Mesothelial cell of epicardium (in vitro differentiated cells): ENCODE results near the gene DOLPP1. TPM values are rescaled to one million over a fixed set of nuclear protein-coding genes. Genes with fewer than 3 reads are reported as not detected.
A peak's percentile ranks its signal among the peaks of the same experiment; 100 is the strongest.

Experiments
- DNase-seq, 2 experiments: peaks; one replicate each; pipeline ENCODE4 v3.0.0; 2021; ENCODE audit warnings: low spot score in 2 of 2; ENCODE audit not compliant: unreplicated experiment in 2 of 2
- H3K27ac Mint-ChIP-seq: 2 replicates; pipeline ENCODE4 v1.8.0; 2021; ENCODE audit warnings: mixed read lengths
- H3K27me3 Mint-ChIP-seq: 2 replicates; pipeline ENCODE4 v1.8.0; 2021; ENCODE audit warnings: low read depth, mixed read lengths
- H3K36me3 Mint-ChIP-seq: 2 replicates; pipeline ENCODE4 v1.8.0; 2021; ENCODE audit warnings: mixed read lengths
- H3K4me1 Mint-ChIP-seq: 2 replicates; pipeline ENCODE4 v1.8.0; 2021; ENCODE audit warnings: mixed read lengths
- H3K4me3 Mint-ChIP-seq: 2 replicates; pipeline ENCODE4 v1.8.0; 2021; ENCODE audit warnings: mild to moderate bottlenecking, moderate library complexity, mixed read lengths
- H3K9me3 Mint-ChIP-seq: 2 replicates; pipeline ENCODE4 v1.8.0; 2021; ENCODE audit warnings: mixed read lengths
- total RNA-seq: library from RNA; stranded (reverse); gene quantifications from 3 replicates; pipeline ENCODE4 v1.2.1, GENCODE V29; 2021
- TF ChIP-seq, protein P1 (sequence below): fragments of 200-600 bp; sonication (generic); IDR thresholded peaks from one replicate; pipeline ENCODE4 v1.5.0; 2021; ENCODE audit warnings: antibody characterized with exemption; ENCODE audit not compliant: unreplicated experiment

DOLPP1 gene
- total RNA-seq, 1 donor from 2014 or later: 21.5 TPM

DNA sequence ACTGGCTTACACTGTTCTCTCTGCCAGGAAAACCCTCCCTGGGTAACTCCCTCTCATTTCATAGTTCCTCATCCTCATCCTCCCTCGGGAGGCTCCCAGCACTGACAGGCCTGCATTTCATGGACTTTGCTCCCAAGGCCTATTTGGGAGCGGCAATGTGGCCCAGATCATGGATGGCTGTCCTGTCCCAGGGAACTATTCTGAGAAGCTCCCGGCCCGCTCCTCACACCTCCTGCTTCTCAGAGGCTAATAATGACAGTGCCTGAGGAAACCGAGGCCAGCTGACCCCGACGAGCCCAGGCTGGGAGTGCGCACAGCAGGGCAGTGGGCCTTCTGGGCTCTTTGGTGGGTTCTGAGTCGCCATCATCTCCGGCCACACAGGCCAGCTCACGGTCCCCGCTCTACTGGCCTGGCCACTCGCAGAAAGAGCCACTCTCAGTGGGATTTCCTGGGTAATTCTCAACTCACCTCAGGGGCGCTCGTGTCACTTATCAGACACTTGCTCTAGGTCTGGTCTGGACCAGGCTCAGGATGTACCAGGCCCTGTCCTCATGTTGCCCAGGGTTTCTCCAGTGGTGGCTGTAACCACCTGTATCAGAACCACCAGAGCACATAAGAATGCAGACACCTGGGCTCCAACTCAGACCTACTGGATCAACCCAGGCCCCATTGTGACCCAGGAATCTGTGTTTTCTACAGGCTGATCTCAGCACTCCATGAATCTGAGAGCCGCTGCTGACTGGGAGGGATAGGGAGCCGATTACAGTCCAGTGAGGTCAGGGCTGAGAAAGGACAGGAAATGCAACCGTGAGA lies 2.0 kb upstream of the DOLPP1 start:
- TF ChIP-seq, protein P1, sequence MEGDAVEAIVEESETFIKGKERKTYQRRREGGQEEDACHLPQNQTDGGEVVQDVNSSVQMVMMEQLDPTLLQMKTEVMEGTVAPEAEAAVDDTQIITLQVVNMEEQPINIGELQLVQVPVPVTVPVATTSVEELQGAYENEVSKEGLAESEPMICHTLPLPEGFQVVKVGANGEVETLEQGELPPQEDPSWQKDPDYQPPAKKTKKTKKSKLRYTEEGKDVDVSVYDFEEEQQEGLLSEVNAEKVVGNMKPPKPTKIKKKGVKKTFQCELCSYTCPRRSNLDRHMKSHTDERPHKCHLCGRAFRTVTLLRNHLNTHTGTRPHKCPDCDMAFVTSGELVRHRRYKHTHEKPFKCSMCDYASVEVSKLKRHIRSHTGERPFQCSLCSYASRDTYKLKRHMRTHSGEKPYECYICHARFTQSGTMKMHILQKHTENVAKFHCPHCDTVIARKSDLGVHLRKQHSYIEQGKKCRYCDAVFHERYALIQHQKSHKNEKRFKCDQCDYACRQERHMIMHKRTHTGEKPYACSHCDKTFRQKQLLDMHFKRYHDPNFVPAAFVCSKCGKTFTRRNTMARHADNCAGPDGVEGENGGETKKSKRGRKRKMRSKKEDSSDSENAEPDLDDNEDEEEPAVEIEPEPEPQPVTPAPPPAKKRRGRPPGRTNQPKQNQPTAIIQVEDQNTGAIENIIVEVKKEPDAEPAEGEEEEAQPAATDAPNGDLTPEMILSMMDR: no peak
- H3K27ac Mint-ChIP-seq: no peak overlapping the region
- peaks cover 19% of the 10 kb centered on the region for H3K4me1 Mint-ChIP-seq
- no peaks in the 10 kb centered on the region for H3K36me3 Mint-ChIP-seq
- no peaks in the 10 kb centered on the region for H3K9me3 Mint-ChIP-seq
- H3K4me3 Mint-ChIP-seq: peak overlapping the region; percentile 85
- H3K27me3 Mint-ChIP-seq: no peaks in the 10 kb centered on the region
- no peak for DNase-seq

DNA sequence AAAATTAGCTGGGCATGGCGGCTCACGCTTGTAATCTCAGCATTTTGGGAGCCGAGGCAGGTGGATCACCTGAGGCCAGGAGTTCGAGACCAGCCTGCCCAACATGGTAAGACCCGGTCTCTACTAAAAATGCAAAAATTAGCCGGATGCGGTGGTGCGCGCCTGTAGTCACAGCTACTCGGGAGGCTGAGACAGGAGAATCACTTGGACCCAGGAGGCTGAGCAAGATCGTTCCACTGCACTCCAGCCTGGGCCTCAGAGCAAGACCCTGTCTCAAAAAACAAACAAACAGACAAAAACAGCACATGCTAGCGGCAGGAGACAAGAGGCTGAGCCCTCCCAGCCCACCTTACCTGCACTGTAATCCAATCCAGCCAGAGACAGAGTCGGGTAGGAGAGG lies 1.1 kb upstream of the DOLPP1 start:
- H3K27me3 Mint-ChIP-seq: no peaks in the 10 kb centered on the region
- H3K9me3 Mint-ChIP-seq: no peaks in the 10 kb centered on the region
- TF ChIP-seq, protein P1: no peak
- H3K4me1 Mint-ChIP-seq: peaks cover 19% of the 10 kb centered on the region
- DNase-seq: no peak
- no peaks in the 10 kb centered on the region for H3K36me3 Mint-ChIP-seq
- peak overlapping the region; percentile 85 for H3K4me3 Mint-ChIP-seq
- no peak overlapping the region for H3K27ac Mint-ChIP-seq

- TF ChIP-seq, protein P1: no peak
- no peak for DNase-seq
- no peaks in the 10 kb centered on the region for H3K9me3 Mint-ChIP-seq
- H3K4me1 Mint-ChIP-seq: peaks cover 19% of the 10 kb centered on the region
- H3K27ac Mint-ChIP-seq: peak overlapping the region; percentile 78
- H3K4me3 Mint-ChIP-seq: peak overlapping the region; percentile 85
- H3K36me3 Mint-ChIP-seq: no peaks in the 10 kb centered on the region
- H3K27me3 Mint-ChIP-seq: no peaks in the 10 kb centered on the region
Observed at GRCh38 chr9:129080298-129080600, 662 bp upstream of the DOLPP1 start.

- H3K36me3 Mint-ChIP-seq: no peaks in the 10 kb centered on the region
Observed at GRCh38 chr9:129081388-129081904, 535 bp downstream of the DOLPP1 start.

DNA sequence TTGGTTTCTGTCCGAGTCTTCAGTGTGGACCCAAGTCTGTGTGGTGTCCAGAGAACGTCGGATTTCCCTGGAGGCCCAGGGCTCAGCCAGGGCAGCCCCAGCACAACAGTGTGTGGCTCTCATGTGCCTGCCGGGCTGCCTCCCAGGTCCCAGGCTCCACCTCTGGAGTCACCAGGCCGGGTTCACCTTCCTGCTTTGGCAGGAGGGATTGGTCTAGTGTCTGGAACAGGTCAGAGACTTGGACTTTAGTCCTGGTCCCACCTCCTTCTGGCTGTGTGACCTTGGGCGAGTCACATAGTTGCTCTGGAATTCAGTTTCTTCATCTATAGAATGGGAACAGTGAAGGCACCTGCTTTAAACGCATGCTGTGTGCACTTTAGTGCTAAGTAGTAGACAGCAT lies 3.2 kb downstream of the DOLPP1 start:
- Mint-ChIP-seq H3K36me3 (no peaks in the 10 kb centered on the region), H3K27me3 (no peaks in the 10 kb centered on the region), H3K9me3 (no peaks in the 10 kb centered on the region), H3K4me3 (no peak overlapping the region), H3K27ac (no peak overlapping the region), H3K4me1 (peaks cover 19% of the 10 kb centered on the region)
- DNase-seq: no peak
- TF ChIP-seq, protein P1: no peak

More at GRCh38 chr9:129081388-129081904, 535 bp downstream of the DOLPP1 start:
- Mint-ChIP-seq H3K27me3 (no peaks in the 10 kb centered on the region), H3K9me3 (no peaks in the 10 kb centered on the region), H3K4me1 (peaks cover 19% of the 10 kb centered on the region), H3K27ac (peak overlapping the region; percentile 39), H3K4me3 (peak overlapping the region; percentile 85)
- TF ChIP-seq, protein P1: no peak
- DNase-seq: no peak
